GM21515 (cell line): ENCODE measurements around the gene VCL.
"Not testable (repeated sequence)": the region's sequence is repeated elsewhere in the genome, so short reads cannot be mapped to it uniquely, and the experiment has no call there.

Source experiments
- ATAC-seq: cut with Tn5 transposase; IDR thresholded peaks from one replicate; pipeline ENCODE4 v1.9.1; 2021; ENCODE audit not compliant: unreplicated experiment

The VCL gene

DNA sequence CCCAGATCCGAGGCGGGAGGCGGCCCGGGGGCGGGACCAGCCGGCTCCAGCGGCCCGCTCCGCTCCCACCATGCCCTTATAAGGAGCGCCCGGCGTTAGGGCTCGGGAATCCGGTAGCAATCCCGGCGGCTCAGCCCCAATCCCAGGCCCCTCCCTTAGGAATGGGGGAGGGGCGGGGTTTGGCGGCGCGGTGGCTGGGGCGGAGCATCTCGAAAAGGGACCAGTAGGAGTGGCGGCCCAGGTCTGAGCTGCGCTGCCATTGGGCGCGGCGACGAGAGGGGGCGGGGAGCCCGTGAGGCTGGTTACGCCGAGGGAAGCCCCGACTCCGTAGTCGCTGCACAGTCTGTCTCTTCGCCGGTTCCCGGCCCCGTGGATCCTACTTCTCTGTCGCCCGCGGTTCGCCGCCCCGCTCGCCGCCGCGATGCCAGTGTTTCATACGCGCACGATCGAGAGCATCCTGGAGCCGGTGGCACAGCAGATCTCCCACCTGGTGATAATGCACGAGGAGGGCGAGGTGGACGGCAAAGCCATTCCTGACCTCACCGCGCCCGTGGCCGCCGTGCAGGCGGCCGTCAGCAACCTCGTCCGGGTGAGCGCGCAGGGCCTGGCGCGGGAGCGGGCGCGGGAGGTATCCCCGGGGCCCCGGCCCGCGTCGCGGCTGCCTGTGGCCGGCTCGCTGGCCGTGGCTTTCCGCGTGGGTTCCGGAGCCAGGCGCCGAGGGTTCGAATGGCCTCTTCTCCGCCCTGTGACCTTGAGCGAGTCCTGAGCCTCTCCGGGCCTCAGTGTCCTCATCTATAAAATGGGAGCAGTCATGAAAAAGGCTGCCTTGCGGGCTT lies at the start of gene VCL:
Gene VCL (plus strand): TSS at position 330 of the 836 bp plus-strand sequence. CDS start 92 bp downstream, at position 422.
- ATAC-seq = peak; percentile 95

DNA sequence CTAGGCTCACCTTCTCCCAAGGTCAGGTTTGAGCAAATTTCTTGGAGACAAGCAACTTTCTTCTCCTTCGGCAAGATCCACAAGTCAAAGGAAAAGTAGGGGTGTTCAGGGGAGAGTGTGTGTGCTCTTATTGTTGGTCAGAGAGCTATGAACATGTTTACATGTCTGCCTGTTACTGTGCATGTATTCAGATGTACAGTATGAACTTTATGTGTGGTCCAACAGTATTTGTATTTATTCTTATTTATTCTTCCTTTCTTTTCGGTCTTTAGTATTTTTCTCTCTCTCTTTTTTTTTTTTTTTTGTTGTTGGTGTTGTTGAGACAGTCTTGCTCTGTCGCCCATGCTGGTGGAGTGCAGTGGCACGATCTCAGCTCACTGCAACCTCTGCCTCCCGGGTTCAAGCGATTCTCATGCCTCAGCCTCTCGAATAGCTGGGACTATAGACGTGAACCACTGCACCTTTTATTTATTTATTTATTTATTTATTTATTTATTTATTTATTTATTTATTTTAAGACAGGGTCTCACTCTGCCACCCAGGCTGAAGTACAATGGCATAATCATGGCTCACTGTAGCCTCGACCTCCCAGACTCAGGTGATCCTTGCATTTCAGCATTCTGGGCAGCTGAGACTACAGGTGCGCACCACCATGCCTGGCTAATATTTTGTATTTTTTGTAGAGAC lies 48.8 kb upstream of the VCL start:
- ATAC-seq = no peak

DNA sequence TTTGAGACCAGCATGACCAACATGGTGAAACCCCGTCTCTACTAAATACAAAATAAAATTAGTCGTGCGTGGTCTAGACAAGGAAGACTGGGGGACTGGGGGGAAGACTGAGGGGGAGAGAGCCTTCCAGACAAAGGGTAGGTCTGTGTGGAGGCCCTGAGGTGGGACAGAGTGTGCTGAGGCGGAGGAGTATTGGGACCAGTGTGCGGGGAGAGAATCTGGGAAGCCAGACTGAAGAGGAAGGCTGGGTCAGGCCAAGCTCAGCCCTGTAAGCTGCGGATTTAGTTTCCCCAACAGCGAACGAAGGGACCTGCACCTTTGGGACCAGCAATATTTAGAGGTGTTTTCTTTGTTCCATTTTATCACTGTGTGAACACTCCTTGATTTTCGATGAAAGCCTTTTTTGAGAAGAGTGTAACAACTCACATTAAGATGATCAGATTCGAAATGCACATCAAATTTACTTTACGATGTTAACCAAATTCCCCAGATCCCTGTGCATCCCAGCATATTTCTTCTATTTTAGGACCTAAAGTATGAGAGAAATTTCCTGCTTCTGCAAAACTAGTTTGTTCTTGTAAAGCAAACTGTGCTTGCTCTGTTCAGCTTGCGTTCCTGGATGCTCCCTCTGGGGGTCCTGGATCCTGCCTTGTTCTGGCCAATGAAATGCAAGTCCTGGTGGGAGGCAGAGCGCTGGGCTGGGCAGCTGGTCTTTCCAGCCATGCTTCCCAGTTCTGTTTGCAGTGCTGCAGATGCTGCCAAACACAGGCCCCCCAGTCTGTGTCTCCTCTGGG lies 47.6 kb upstream of the VCL start:
- no peak for ATAC-seq

DNA sequence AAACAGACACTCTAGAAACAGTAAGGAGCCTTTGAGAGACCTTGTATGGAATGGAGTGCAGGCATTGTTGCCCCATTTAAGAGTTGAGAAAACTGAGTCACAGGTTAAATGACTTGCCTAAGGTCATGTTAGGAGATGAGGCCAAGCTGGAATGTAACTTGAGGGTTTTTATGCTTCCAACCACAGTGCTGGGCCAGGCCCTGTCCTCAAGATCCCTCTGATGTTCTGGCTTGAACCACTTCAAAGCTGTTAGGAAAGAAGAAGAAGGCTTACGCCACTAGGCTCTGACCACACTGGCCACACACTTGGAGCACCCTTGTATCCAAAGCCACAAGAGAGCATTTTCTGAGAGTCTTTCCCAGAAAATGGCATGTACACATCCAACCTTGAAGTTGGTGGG lies 44.3 kb upstream of the VCL start:
- no peak for ATAC-seq

DNA sequence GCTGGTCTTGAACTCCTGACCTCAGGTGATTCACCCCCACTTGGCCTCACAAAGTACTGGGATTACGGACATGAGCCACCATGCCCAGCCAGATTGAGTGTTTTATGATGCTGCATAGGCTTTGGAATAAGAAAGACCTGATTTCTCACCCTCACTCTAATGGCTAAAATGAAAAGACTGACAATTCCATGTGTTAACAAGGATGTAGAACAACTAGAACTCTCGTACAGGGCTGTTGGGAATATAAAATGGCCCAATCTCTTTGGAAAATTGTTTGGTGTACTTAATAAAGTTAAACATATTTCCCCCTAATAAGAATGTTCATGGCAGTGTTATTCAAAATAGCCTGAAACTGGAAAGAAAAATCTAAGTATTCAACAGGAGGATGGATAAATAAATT lies 43.2 kb upstream of the VCL start:
- no peak for ATAC-seq

DNA sequence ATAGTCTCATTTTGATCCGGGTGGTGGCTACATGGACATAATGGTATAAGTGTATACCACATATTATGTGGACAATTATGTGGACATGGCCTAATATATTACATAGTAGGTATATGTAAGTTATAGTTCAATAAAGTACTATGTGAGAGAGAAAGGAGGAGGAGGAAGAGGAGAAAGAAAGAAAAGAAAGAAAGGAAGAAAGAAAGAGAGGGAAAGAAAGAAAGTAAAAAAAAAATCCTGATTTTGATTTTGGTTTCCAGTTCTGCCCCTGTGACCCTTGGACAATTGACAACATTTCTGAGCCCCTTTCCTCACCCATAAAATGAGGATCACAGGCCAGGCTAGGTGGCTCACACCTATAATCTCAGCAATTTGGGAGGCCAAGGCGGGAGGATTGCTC lies 42.2 kb upstream of the VCL start:
- no peak for ATAC-seq

DNA sequence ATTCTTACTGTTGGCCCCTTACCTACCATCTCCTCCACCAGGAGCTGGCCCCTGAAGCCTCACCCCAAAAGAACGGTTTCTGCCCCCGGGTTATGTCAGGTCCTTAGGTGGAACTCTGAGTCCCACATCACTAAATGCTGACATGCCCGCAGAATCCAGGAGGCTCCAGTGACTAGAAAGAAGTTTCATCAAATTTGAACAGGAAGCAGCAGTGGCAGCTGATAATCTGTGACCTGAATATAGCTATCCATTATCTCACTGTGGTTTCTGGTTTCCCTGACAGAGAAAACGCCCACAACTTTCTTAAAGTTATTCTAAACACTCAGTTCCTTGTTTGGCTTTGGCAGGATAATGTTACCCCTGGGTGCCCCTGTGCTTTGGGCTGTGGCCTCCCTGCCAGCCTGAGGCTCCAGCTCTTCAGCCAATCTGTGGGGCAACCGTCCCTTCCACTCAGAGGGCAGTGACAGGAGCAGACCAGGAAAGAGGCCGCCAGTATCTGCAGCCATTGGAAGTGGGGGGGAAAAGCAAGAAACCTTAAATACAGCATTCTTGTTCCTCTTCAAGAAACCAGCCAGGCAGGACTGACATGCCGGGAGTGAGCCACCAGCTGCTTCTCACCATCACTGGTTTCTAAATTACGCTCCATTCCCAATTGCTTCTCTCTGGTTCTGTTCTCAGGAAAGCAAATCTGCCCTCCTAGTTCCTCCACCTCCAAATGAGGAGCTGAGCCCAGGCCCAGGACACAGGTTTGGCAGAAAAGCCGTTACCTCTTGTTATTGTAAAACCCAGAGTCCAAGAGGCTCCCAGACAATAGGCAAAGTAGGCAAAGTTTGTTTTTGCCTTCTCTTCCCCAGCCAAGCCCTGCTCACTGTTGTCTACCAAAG lies 41.2 kb upstream of the VCL start:
- ATAC-seq = peak; percentile 48

DNA sequence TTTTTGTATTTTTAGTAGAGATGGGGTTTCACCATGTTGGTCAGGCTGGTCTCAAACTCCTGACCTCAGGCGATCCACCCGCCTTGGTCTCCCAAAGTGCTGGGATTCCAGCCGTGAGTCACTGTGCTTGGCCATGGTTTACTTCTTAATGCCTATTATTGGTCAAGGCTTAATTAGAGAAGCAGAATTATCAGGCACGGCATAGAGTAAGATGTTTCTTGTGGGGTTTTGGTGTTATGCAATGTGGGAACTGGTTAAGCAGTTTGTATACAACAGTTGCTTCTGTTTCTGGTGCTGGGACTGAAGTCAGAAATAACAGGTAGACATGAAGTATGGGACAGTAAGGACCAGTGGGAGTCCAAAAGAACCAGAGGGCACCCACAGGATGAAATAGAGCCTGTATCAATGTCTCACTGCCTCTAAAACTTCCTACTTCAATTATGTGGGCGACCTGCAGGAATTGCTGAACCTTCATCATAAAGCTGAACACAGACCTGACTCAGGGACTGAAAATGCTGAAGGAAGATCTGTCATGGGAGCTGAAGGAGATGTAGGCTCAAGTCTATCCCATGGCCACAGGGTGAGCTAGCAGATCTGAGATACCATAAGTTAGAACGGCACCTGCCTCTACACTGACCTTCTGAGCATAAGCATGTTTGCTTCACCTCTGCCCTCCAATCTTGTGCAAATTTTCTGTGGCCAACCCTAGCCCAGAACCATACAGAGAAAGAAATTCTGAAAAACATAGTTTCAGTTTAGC lies 38.3 kb upstream of the VCL start:
- ATAC-seq = peak; percentile 37

DNA sequence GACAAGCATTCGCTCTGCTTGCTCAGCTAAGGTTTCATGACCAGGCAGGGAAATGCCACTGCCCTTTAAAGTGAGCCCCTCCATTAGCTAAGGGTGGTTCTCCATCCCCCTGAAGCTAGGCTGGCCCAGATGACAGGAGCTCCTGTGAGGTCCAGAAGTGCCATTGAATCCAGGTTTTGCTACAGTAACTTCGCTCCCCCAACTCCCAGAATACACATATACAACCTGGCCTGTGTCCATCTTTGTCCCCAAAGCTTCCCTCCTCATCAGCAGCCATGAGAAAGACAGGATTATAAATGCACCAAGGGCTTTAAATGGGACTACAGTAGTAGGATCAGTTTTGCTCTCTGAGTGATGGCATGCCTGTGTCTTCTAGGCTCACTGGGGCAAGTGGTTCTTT lies 35.5 kb upstream of the VCL start:
- no peak for ATAC-seq

DNA sequence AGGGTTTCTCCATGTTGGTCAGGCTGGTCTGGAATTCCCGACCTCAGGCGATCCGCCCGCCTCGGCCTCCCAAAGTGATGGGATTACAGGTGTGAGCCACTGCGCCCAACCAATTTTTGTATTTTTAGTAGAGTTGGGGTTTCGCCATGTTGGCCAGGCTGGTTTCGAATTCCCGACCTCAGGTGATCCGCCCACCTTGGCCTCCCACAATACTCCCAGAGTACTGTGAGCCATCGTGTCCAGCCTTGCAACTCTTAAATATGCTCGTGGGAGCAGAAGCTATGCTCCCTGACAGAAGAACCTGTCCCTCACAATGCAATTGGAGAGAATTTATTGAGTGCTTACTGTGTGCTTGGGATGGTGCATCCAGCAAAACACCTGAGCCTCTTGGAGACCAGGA lies 34.4 kb upstream of the VCL start:
- not testable (repeated sequence) for ATAC-seq

DNA sequence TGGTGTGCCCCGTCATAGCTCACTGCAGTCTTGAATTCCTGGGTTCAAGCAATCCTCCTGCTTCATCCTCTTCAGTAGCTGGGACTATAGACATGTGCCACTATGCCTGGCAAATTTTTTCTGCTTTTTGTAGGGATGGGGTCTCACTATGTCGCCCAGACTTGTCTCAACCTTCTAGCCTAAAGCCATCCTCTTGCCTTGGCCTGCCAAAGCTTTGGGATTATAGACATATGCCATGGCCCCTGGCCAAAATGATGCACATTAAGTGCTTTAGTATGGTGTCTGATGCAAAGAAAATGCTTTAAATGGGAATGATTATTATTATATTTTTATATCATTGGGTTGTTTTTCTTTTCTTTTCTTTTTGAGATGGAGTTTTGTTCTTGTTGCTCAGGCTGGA lies 33.2 kb upstream of the VCL start:
- no peak for ATAC-seq

DNA sequence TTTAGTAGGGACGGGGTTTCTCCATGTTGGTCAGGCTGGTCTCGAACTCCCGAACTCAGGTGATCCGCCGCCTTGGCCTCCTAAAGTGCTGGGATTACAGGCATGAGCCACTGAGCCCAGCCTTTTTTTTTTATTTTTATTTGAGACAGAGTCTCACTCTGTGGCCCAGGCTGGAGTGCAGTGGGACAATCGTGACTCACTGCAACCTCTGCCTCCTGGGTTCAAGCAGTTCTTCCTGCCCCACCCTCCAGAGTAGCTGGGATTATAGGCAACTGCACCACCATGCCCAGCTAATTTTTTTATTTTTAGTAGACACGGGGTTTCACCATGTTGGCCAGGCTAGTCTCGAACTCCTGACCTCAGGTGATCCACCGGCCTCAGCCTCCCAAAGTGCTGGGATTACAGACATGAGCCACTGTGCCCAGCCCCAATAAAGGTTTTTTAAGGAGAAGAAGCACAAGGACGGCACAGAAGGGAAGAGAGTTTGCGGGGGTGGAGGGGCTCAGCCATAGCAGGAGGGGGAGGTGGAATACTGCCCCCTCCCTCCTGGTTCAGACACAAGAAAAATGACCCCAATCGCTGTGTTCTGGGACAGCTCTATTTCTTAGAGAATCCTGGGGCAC lies 32.5 kb upstream of the VCL start:
- ATAC-seq = not testable (repeated sequence)

DNA sequence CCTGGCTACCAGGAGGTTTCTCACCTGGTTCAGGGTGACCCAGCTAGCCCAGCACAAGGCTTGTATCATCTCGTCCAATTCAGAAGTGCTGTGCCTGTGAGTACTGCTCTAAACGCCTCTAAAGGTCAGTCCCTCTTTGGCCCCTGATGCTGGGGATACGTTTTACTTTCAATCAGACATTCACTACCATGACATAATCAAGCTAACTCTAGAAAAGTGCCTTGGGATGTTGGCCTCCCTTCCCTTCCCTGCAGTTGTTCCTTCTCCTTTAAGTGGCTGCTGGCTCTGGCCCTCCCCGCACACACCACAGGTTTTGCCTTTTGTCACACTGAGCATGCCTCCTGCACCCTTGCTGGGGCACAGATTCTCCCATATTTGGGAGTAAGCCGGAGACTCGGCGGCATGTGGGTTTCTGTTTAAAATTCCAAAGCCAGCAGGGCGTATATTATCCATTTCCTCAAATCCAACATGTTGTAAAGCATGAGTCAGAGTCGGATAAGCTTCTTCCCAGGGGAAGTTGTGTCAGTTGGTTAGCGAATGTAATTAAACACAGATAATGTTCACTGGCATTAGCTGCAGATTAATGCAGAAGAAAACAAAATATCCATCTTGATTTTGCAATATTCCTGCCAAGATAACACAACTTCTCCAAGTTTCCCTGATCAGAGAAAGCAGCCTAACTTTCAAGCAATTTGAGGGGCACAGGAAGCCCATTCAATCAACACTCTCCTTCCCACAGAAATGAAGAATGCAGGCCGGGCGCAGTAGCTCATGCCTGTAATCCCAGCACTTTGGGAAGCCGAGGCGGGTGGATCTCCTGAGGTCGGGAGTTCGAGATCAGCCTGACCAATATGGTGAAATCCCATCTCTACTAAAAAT lies 31.8 kb upstream of the VCL start:
- no peak for ATAC-seq

DNA sequence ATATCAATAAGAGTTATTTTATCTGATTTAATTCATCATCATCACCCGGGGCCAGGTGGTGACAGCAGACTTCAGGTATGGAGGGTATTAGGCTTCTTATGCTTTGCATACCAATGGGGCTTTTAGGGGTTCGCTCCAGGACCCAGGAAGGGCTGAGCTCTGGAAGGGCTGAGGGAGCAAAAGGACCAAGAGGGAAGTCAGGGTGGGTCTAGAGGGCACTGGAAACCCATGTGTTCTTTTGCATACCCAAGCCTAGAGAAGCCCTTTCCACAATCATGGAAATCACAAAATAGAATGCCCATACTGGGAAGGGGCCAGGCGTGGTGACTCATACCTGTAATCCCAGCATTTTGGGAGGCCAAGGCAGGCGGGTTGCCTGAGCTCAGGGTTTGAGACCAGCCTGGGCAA lies 30.9 kb upstream of the VCL start:
- ATAC-seq = no peak

DNA sequence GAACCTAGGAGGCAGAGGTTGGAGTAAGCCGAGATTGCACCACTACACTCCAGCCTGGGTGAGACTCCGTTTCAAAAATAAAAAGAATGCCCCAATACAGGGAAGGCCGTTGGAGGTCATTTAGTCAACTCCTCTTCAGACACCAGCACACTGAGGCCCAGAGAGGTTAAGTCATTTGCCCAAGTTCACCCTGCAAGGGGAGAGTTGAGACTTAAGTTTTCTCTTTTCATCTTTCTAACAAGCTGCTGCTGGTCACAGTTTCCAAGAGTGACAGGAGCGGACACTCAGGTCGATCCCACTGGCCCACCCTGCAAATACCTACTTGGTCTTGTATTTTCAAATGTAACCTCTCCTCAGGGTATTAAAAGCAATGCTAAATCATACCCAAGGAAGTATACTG lies 30.4 kb upstream of the VCL start:
- ATAC-seq = no peak

DNA sequence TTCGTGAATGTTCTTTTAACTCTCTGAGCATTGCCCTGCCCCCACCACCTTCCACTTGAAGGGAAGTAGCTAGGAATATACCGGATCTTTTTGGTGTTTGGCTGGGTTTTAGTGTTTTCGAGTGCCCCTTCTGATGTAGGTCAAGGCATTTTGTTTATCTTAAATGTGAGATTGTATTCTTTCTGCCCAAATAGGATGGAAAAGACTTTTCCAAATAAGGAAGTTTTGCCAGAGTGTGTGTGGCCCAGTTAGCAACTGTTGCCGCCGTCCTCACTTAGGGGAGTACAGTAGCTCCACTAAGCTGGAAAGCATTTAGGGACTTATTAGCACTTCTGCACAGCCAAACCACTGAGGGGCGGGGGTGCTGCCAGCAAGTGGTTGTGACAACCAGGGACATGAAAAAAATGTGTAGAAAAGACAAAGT lies 29.8 kb upstream of the VCL start:
- ATAC-seq = no peak

DNA sequence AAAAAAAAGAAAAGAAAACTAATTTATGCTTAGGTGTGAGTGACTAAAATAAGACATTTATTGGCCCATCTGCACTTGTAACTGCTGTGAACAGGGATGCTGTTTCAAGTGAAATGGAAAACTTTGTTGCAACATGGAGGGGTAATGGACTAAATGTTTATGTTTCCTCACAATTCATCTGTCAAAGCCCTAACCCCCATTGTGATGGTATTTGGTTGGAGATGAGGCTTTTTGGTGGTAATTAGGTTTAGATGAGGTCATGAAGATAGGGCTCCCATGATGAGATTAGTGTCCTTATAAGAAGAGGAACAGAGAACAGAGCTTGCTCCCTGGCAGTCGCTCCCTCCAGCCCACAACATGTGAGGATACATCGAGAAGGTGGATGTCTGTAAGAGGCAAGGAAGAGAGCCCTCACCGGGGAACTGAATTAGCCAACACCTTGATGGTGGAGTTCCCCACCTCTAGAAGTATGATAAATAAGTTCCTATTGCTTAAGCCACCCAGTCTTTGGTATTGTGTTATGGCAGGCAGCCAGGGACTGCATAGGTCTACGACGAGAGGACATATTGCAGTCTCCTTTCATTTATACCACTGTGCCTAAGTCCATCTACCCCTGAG lies 28.6 kb upstream of the VCL start:
- ATAC-seq = no peak

DNA sequence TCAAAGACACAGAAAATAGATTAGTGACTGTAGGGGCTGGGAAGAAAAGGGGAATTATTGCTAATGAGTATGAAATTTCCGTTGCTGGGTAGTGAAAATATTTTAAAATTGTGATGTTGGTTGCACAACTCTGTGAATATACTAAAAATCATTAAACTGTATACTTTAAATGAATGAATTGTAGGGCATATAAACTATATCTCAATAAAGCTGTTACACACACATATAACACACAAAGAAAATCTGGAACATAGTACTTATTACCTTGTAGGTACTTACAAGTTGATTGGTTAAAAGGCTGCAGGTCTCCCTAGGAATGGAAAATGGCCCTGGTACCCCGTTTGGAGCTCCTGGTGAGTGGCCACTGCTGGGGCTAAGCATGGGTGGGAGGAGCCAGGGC lies 27.1 kb upstream of the VCL start:
- ATAC-seq = no peak
